Activated CD4-positive, alpha-beta memory T cell treated with anti-CD3 and anti-CD28 coated beads, Interleukin-2, amount 10 ng/mL, durations not matched to agents 7 days and 5 days (primary cell): ENCODE measurements around the gene SMCO2. TPM values are rescaled to one million over a fixed set of nuclear protein-coding genes. Genes with fewer than 3 reads are reported as not detected.

Source experiments
- CTCF ChIA-PET: fragments of 350-600 bp; sonication (Branson Sonifier 250); formaldehyde crosslinking; loops from one replicate; lab custom pipeline; 2021; ENCODE audit warnings: antibody characterized with exemption, inconsistent platforms; lab: Charles Lee
- POLR2A ChIA-PET: fragments of 350-600 bp; sonication (Branson Sonifier 250); formaldehyde crosslinking; loops from one replicate; lab custom pipeline; 2021; ENCODE audit warnings: antibody characterized with exemption; lab: Charles Lee
- DNase-seq: peaks from one replicate; pipeline ENCODE4 v3.0.0-alpha.2; 2020
- H3K27ac Mint-ChIP-seq: one replicate; pipeline ENCODE4 v1.8.0; 2021; ENCODE audit warnings: mild to moderate bottlenecking, mixed read lengths
- H3K27me3 Mint-ChIP-seq: one replicate; pipeline ENCODE4 v1.8.0; 2021; ENCODE audit warnings: mixed read lengths
- H3K36me3 Mint-ChIP-seq: one replicate; pipeline ENCODE4 v1.8.0; 2021; ENCODE audit warnings: low read depth, mixed read lengths
- H3K4me1 Mint-ChIP-seq: one replicate; pipeline ENCODE4 v1.8.0; 2021; ENCODE audit warnings: mixed read lengths
- H3K4me3 Mint-ChIP-seq: one replicate; pipeline ENCODE4 v1.8.0; 2021; ENCODE audit warnings: mild to moderate bottlenecking, mixed read lengths
- H3K9me3 Mint-ChIP-seq: one replicate; pipeline ENCODE4 v1.8.0; 2021; ENCODE audit warnings: mixed read lengths
- total RNA-seq, 2 experiments: library from RNA; stranded (reverse); gene quantifications; one replicate each; pipeline ENCODE4 v1.2.3, GENCODE V29; 2021

The SMCO2 gene
- total RNA-seq, 2 experiments from 2014 or later = 0.38 to 0.60 TPM

- POLR2A ChIA-PET = no interaction called here
- peaks cover 52% of the 10 kb centered on the region for H3K27me3 Mint-ChIP-seq
These were observed 64.6 kb downstream of the SMCO2 start for GRCh38 chr12:27511031-27511722.

GRCh38 chr12:27511723-27512045, 65.1 kb downstream of the SMCO2 start:
- Mint-ChIP-seq H3K27me3 (peaks cover 52% of the 10 kb centered on the region), H3K4me1 (no peaks in the 10 kb centered on the region), H3K9me3 (no peaks in the 10 kb centered on the region), H3K4me3 (no peak overlapping the region), H3K36me3 (no peaks in the 10 kb centered on the region), H3K27ac (no peak overlapping the region)
- CTCF ChIA-PET = no interaction called here
- POLR2A ChIA-PET = no interaction called here
- DNase-seq = no peak

More at GRCh38 chr12:27511031-27511722, 64.6 kb downstream of the SMCO2 start:
- peaks cover 2% of the 10 kb centered on the region for H3K9me3 Mint-ChIP-seq
- DNase-seq = no peak
- H3K4me3 Mint-ChIP-seq = no peak overlapping the region
- CTCF ChIA-PET = no interaction called here
- no peaks in the 10 kb centered on the region for H3K4me1 Mint-ChIP-seq
- H3K27ac Mint-ChIP-seq = no peak overlapping the region
- peaks cover 3% of the 10 kb centered on the region for H3K36me3 Mint-ChIP-seq

- ChIA-PET CTCF (interaction anchor here (1.1 kb wide), 1 partner anchor 8 kb away, joined by 3 read pairs; no protein-coding TSS in a partner anchor), POLR2A (no interaction called here)
- Mint-ChIP-seq H3K4me1 (no peaks in the 10 kb centered on the region), H3K36me3 (no peaks in the 10 kb centered on the region), H3K4me3 (no peak overlapping the region), H3K9me3 (no peaks in the 10 kb centered on the region), H3K27me3 (peaks cover 47% of the 10 kb centered on the region), H3K27ac (no peak overlapping the region)
- DNase-seq = no peak
These were observed 66.8 kb downstream of the SMCO2 start for GRCh38 chr12:27513155-27513824.

GRCh38 chr12:27515671-27516070, 69.1 kb downstream of the SMCO2 start:
- Mint-ChIP-seq H3K9me3 (no peaks in the 10 kb centered on the region), H3K36me3 (no peaks in the 10 kb centered on the region), H3K27me3 (peaks cover 45% of the 10 kb centered on the region), H3K4me3 (no peak overlapping the region), H3K4me1 (no peaks in the 10 kb centered on the region), H3K27ac (no peak overlapping the region)
- POLR2A ChIA-PET = no interaction called here
- CTCF ChIA-PET = interaction anchor here (0.7 kb wide), 1 partner anchor 241 kb away, joined by 3 read pairs; no protein-coding TSS in a partner anchor
- DNase-seq = no peak

DNA sequence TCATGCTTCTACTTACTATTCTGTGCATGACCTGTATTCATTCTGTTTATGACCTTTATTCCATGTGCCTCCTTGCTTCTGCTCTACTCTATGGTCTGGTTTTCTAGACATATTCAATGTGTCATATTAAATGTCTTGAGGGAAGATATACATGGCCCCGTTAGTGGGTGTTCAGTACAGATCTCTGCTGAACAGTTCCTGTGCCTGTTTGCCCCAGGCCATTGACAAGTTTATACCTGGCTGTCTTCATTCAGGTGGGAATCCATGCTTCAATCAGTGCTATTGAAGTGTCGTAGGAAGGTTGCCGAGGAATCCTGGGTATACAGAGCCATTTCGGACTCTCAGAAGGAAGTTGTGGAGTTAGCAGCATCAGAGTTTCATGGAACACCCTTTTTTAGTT, 70.1 kb downstream of the SMCO2 start:
- ChIA-PET CTCF (no interaction called here), POLR2A (no interaction called here)
- no peaks in the 10 kb centered on the region for H3K4me1 Mint-ChIP-seq
- DNase-seq = no peak
- H3K27ac Mint-ChIP-seq = no peak overlapping the region
- no peaks in the 10 kb centered on the region for H3K9me3 Mint-ChIP-seq
- H3K27me3 Mint-ChIP-seq = peaks cover 42% of the 10 kb centered on the region
- no peaks in the 10 kb centered on the region for H3K36me3 Mint-ChIP-seq
- H3K4me3 Mint-ChIP-seq = no peak overlapping the region

DNA sequence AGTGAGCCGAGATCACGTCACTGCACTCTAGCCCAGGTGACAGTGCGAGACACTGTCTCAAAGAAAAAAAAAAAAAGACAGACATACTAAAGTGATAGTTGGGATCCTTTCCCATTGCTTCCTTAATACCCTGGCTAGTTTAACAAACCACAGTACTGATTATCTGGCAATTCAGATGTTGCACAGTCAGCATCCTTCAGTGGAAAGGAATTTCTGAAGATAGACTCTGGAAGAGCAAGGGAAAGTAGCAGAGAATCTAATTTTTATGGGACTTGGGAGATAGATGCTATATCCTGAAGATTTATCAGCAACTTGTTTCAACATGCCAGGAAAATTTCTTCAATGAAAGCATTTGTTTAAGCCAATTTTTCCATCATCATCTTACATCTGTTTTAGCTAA, 71.0 kb downstream of the SMCO2 start:
- Mint-ChIP-seq H3K27ac (no peak overlapping the region), H3K4me1 (peaks cover 5% of the 10 kb centered on the region), H3K9me3 (no peaks in the 10 kb centered on the region), H3K27me3 (peaks cover 47% of the 10 kb centered on the region), H3K36me3 (no peaks in the 10 kb centered on the region), H3K4me3 (no peak overlapping the region)
- no peak for DNase-seq
- ChIA-PET POLR2A (no interaction called here), CTCF (no interaction called here)

DNA sequence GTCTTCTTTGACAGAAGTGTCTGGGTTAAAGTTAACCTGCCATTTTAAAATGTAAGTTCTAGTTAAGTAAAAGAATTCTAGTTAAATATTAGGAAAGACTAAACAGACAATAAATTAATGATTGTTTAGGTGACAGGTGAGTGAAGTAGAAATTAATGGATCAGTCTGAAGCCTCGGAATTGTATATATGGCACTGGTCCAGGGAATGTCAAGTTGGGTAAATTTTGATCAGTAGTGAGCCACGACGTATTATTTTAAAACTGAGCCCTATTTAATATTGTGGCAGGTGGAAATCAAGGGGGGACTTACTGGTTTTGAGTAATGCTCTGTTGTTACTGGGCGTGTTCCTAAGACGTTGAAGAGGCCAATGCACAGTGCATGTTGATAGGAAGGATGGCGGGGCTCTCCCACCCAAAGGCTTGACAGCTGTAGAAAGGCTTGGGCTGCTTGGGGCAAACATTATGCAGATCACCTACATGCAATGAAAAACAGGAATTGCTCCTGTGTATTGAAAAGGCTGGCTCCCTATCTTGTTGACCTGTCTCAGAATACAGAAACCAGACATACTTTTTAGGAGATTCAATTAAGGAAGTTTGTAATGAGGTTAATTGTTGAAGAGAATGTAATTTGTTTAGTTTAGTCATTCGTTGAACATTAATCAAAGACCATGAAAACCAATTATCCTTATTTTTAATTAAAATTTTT, 71.6 kb downstream of the SMCO2 start:
- Mint-ChIP-seq H3K36me3 (no peaks in the 10 kb centered on the region), H3K9me3 (no peaks in the 10 kb centered on the region), H3K27ac (no peak overlapping the region), H3K4me1 (peaks cover 7% of the 10 kb centered on the region), H3K4me3 (no peak overlapping the region), H3K27me3 (peaks cover 48% of the 10 kb centered on the region)
- DNase-seq = no peak
- ChIA-PET POLR2A (no interaction called here), CTCF (no interaction called here)

GRCh38 chr12:27521066-27521465, 74.5 kb downstream of the SMCO2 start:
- Mint-ChIP-seq H3K4me3 (no peak overlapping the region), H3K4me1 (peaks cover 19% of the 10 kb centered on the region), H3K27ac (no peak overlapping the region), H3K27me3 (peaks cover 47% of the 10 kb centered on the region), H3K9me3 (no peaks in the 10 kb centered on the region), H3K36me3 (no peaks in the 10 kb centered on the region)
- DNase-seq = no peak
- POLR2A ChIA-PET = no interaction called here
- CTCF ChIA-PET = no interaction called here

- Mint-ChIP-seq H3K4me3 (no peak overlapping the region), H3K27me3 (peaks cover 42% of the 10 kb centered on the region), H3K36me3 (no peaks in the 10 kb centered on the region), H3K9me3 (no peaks in the 10 kb centered on the region), H3K27ac (no peak overlapping the region), H3K4me1 (peaks cover 19% of the 10 kb centered on the region)
- DNase-seq = no peak
- CTCF ChIA-PET = no interaction called here
- POLR2A ChIA-PET = no interaction called here
These were observed 75.4 kb downstream of the SMCO2 start for GRCh38 chr12:27521981-27522380.

DNA sequence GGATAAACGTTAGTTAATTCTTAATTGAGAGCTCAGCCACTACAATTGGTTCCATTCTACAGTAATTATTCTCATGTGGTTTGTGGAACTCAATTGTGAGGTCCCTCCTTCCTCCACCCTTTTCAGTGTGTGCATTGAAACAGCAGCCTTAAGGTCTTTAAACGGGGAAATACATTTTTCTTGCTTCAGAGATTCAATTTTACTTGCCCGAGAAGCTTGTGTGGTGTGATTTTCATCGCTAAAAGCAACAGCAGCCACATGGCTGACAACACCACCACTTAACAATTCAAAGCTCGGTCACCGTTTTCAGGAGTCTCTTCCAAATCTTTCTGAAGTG, 76.7 kb downstream of the SMCO2 start:
- no peaks in the 10 kb centered on the region for H3K9me3 Mint-ChIP-seq
- H3K36me3 Mint-ChIP-seq = no peaks in the 10 kb centered on the region
- ChIA-PET POLR2A (interaction anchor here (0.7 kb wide), 1 partner anchor 139 kb away, joined by 3 read pairs; no protein-coding TSS in a partner anchor), CTCF (interaction anchor here (1.6 kb wide), 1 partner anchor 89 kb away, joined by 7 read pairs; no protein-coding TSS in a partner anchor)
- H3K4me3 Mint-ChIP-seq = peak overlapping the region; percentile 90
- no peak for DNase-seq
- peaks cover 38% of the 10 kb centered on the region for H3K27me3 Mint-ChIP-seq
- peak overlapping the region; percentile 71 for H3K27ac Mint-ChIP-seq
- H3K4me1 Mint-ChIP-seq = peaks cover 19% of the 10 kb centered on the region

GRCh38 chr12:27523642-27524493, 77.3 kb downstream of the SMCO2 start, which contains the start of gene PPFIBP1:
Gene PPFIBP1 (plus strand): TSS chr12:27524206. CDS start chr12:27633397, 109,191 bp downstream.
- Mint-ChIP-seq H3K9me3 (no peaks in the 10 kb centered on the region), H3K4me1 (peaks cover 19% of the 10 kb centered on the region), H3K27me3 (peaks cover 38% of the 10 kb centered on the region), H3K27ac (peak within 1 kb of the TSS; percentile 71), H3K36me3 (no peaks in the 10 kb centered on the region), H3K4me3 (peak within 1 kb of the TSS; percentile 90)
- peak; percentile 97 for DNase-seq
- ChIA-PET CTCF (interaction anchor here (0.8 to 1.6 kb wide), 3 partner anchors 63 to 667 kb away, joined by 3 to 7 read pairs (median 3); no protein-coding TSS in a partner anchor), POLR2A (interaction anchor here (0.7 kb wide), 1 partner anchor 140 kb away, joined by 3 read pairs; no protein-coding TSS in a partner anchor)

DNA sequence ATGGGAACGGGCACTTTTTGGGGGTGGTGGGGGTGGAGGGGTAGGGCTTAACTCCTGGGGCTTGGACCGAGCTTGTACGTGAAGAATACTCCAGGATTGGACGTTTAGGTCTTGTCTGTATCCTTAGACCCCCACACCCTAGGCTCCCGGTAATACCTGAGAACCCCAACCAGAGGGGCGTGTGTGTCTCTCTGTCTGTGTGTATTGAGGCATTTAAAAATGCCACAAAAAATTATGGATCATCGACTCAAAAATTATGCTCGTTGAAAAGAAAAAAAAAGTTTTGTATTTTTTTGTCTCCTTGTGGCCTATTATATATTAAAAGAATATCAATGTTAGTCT, 77.9 kb downstream of the SMCO2 start:
- H3K27ac Mint-ChIP-seq = no peak overlapping the region
- no peak for DNase-seq
- H3K4me1 Mint-ChIP-seq = peaks cover 19% of the 10 kb centered on the region
- peak overlapping the region; percentile 90 for H3K4me3 Mint-ChIP-seq
- POLR2A ChIA-PET = no interaction called here
- H3K27me3 Mint-ChIP-seq = peaks cover 35% of the 10 kb centered on the region
- CTCF ChIA-PET = interaction anchor here (0.8 to 1.6 kb wide), 3 partner anchors 64 to 667 kb away, joined by 3 to 7 read pairs (median 3); no protein-coding TSS in a partner anchor
- H3K36me3 Mint-ChIP-seq = no peaks in the 10 kb centered on the region
- H3K9me3 Mint-ChIP-seq = no peaks in the 10 kb centered on the region
